ENCODE measurements around the gene TSSK3.

TSSK3 gene

DNA sequence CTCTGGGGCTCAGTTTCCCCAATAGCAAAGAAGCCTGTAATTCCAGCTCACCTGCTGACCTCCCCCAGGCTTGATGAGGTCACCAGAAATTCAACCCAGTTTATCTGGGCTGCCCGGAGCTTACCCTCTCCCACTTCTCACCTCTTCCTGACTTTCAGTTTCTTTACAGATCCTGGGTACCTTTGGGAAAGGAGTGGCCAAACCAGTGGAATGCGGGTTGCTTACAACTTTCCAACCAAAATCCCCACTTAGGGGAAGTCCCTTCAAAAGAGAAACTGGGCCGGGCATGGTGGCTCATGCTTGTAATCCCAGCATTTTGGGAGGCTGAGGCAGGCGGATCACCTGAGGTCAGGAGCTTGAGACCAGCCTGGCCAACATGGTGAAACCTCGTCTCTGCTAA is 20.4 kb upstream of the TSSK3 start:
- H3K4me1 Mint-ChIP-seq, result peaks cover 39% of the 10 kb centered on the region

GRCh38 chr1:32342704-32343103 is 19.6 kb upstream of the TSSK3 start:
- no peak overlapping the region for H3K27ac Mint-ChIP-seq
- H3K9me3 Mint-ChIP-seq, result no peaks in the 10 kb centered on the region
- no peak overlapping the region for H3K4me3 Mint-ChIP-seq
- H3K4me1 Mint-ChIP-seq, result peaks cover 37% of the 10 kb centered on the region
- TF ChIP-seq, protein P1, sequence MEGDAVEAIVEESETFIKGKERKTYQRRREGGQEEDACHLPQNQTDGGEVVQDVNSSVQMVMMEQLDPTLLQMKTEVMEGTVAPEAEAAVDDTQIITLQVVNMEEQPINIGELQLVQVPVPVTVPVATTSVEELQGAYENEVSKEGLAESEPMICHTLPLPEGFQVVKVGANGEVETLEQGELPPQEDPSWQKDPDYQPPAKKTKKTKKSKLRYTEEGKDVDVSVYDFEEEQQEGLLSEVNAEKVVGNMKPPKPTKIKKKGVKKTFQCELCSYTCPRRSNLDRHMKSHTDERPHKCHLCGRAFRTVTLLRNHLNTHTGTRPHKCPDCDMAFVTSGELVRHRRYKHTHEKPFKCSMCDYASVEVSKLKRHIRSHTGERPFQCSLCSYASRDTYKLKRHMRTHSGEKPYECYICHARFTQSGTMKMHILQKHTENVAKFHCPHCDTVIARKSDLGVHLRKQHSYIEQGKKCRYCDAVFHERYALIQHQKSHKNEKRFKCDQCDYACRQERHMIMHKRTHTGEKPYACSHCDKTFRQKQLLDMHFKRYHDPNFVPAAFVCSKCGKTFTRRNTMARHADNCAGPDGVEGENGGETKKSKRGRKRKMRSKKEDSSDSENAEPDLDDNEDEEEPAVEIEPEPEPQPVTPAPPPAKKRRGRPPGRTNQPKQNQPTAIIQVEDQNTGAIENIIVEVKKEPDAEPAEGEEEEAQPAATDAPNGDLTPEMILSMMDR (IDR thresholded peaks at IDR 0.05; ENCODE audit: unreplicated experiment in 3 of 3), result no peak
- no peaks in the 10 kb centered on the region for H3K36me3 Mint-ChIP-seq (ENCODE audit: low read depth)
- H3K27me3 Mint-ChIP-seq (ENCODE audit: low read depth), result peaks cover 3% of the 10 kb centered on the region

More for the DNA sequence above, 20.4 kb upstream of the TSSK3 start:
- TF ChIP-seq, protein P1 (IDR thresholded peaks at IDR 0.05; ENCODE audit: unreplicated experiment in 3 of 3), result no peak
- H3K27me3 Mint-ChIP-seq (ENCODE audit: low read depth), result peaks cover 3% of the 10 kb centered on the region
- no peaks in the 10 kb centered on the region for H3K9me3 Mint-ChIP-seq
- no peaks in the 10 kb centered on the region for H3K36me3 Mint-ChIP-seq (ENCODE audit: low read depth)
- no peak overlapping the region for H3K27ac Mint-ChIP-seq
- no peak overlapping the region for H3K4me3 Mint-ChIP-seq

- no peak overlapping the region for H3K4me3 Mint-ChIP-seq
- H3K4me1 Mint-ChIP-seq, result peaks cover 17% of the 10 kb centered on the region
- H3K9me3 Mint-ChIP-seq, result no peaks in the 10 kb centered on the region
- H3K36me3 Mint-ChIP-seq (ENCODE audit: low read depth), result no peaks in the 10 kb centered on the region
- H3K27ac Mint-ChIP-seq, result peak overlapping the region; percentile 19 to 67 (median 59)
- TF ChIP-seq, protein P1 (IDR thresholded peaks at IDR 0.05; ENCODE audit: unreplicated experiment in 3 of 3), result no peak
- peaks cover 3% of the 10 kb centered on the region for H3K27me3 Mint-ChIP-seq (ENCODE audit: low read depth)
These were observed 17.0 kb upstream of the TSSK3 start for GRCh38 chr1:32345289-32345827.

GRCh38 chr1:32346532-32347157 is 15.7 kb upstream of the TSSK3 start:
- H3K27ac Mint-ChIP-seq, result peak overlapping the region; percentile 9 to 67 (median 19)
- H3K4me3 Mint-ChIP-seq, result peak overlapping the region in 2 of 3 experiments; percentile 11 to 33
- no peaks in the 10 kb centered on the region for H3K36me3 Mint-ChIP-seq (ENCODE audit: low read depth)
- no peaks in the 10 kb centered on the region for H3K9me3 Mint-ChIP-seq
- H3K4me1 Mint-ChIP-seq, result peaks cover 17% of the 10 kb centered on the region
- peaks cover 3% of the 10 kb centered on the region for H3K27me3 Mint-ChIP-seq (ENCODE audit: low read depth)
- TF ChIP-seq, protein P1 (IDR thresholded peaks at IDR 0.05; ENCODE audit: unreplicated experiment in 3 of 3), result no peak

DNA sequence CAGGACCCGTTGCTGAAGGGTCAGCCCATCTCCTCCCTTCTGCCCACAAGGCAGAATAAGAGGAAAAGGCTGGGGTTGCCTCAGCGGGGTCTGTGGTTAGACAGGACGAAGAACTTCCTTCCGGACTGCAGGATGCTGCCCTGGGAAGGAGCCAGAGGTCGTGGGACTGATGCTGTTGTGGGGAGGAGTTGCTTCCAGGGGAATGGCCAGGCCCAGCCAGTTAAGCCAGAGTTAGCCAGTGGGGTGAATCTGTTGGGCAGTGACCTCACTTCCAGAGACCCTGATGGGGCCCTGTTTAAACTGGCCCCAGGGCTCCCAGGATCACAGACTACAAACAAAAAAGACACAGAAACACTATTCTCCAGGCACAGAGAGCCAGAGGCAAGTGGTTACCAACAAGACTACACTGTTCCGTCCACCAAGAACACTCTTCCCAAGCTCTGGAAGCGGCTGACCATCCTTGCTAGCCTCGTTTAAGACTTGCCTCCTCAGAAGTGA is 13.1 kb upstream of the TSSK3 start:
- Mint-ChIP-seq H3K27ac (peak overlapping the region; percentile 45 to 74 (median 67)), H3K9me3 (no peaks in the 10 kb centered on the region), H3K27me3 (ENCODE audit: low read depth) (peaks cover 3% of the 10 kb centered on the region), H3K4me1 (peaks cover 36% of the 10 kb centered on the region), H3K4me3 (peak overlapping the region; percentile 40 to 79 (median 59)), H3K36me3 (ENCODE audit: low read depth) (no peaks in the 10 kb centered on the region)
- TF ChIP-seq, protein P1 (IDR thresholded peaks at IDR 0.05; ENCODE audit: unreplicated experiment in 3 of 3), result no peak

Data from nephron (organoid).